ENCODE data around the gene USP43. TPM values are rescaled to one million over a fixed set of nuclear protein-coding genes. Genes with fewer than 3 reads are reported as not detected.

Gene USP43
- total and polyA plus RNA-seq, 4 donors: 2.9 to 9.8 (median 4.3) TPM

- H3K4me3 ChIP-seq: no peak overlapping the region
- TF ChIP-seq, protein P1, sequence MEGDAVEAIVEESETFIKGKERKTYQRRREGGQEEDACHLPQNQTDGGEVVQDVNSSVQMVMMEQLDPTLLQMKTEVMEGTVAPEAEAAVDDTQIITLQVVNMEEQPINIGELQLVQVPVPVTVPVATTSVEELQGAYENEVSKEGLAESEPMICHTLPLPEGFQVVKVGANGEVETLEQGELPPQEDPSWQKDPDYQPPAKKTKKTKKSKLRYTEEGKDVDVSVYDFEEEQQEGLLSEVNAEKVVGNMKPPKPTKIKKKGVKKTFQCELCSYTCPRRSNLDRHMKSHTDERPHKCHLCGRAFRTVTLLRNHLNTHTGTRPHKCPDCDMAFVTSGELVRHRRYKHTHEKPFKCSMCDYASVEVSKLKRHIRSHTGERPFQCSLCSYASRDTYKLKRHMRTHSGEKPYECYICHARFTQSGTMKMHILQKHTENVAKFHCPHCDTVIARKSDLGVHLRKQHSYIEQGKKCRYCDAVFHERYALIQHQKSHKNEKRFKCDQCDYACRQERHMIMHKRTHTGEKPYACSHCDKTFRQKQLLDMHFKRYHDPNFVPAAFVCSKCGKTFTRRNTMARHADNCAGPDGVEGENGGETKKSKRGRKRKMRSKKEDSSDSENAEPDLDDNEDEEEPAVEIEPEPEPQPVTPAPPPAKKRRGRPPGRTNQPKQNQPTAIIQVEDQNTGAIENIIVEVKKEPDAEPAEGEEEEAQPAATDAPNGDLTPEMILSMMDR (IDR thresholded peaks at IDR 0.05; ENCODE audit: control extremely low read depth, extremely low read depth): no peak
- H3K27me3 ChIP-seq (ENCODE audit: control insufficient read depth in 3 of 3, insufficient read depth in 3 of 3, low read length in 2 of 3): peaks cover 0 to 8% (median 2%) of the 10 kb centered on the region in 3 donors
- WGBS, 2 donors: 82 to 88% methylated on average over 15 of the region's 15 CpGs
- H3K36me3 ChIP-seq (ENCODE audit: control insufficient read depth in 4 of 4, insufficient read depth in 4 of 4, low read length in 4 of 4): no peaks in the 10 kb centered on the region
- no peak overlapping the region for H3K9ac ChIP-seq (ENCODE audit: insufficient read depth in 1 of 2, low read length in 2 of 2)
- no peak overlapping the region for H3K27ac ChIP-seq (ENCODE audit: low read depth in 1 of 2, low read length in 1 of 2)
- no peaks in the 10 kb centered on the region for H3K4me1 ChIP-seq (ENCODE audit: control insufficient read depth in 5 of 5, insufficient read depth in 5 of 5, low read length in 5 of 5)
- no peak for DNase-seq
- no peak for ATAC-seq (ENCODE audit: insufficient read depth, low FRiP score)
- H3K9me3 ChIP-seq (ENCODE audit: control insufficient read depth in 4 of 4, insufficient read depth in 3 of 4, low read length in 3 of 4): no peaks in the 10 kb centered on the region
These were observed 123.8 kb downstream of the USP43 start for GRCh38 chr17:9769036-9769695.

DNA sequence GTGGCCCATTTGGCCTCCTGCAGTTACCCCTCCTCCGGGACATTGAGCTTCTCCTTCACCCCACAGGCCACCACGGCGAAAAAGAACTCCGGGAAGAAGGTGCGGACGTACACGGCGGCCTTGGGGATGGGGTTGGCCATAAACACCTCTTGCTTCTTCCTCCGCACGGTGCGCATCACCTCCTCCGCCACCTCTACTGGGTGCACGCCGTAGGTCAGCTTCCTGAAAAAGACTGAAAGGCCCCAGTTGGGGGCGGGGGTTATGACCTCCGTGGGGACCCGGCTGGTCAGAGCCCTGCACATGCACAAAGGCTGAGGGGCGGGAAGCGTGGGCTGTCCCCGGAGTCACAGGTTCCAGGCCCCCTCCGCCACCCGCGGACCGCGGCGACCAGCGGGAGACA lies 126.1 kb downstream of the USP43 start:
- Histone ChIP-seq H3K4me3 (no peak overlapping the region), H3K36me3 (ENCODE audit: control insufficient read depth in 4 of 4, insufficient read depth in 4 of 4, low read length in 4 of 4) (no peaks in the 10 kb centered on the region), H3K27me3 (ENCODE audit: control insufficient read depth in 3 of 3, insufficient read depth in 3 of 3, low read length in 2 of 3) (peaks cover 0 to 2% (median 2%) of the 10 kb centered on the region in 3 donors), H3K27ac (ENCODE audit: low read depth in 1 of 2, low read length in 1 of 2) (no peak overlapping the region), H3K4me1 (ENCODE audit: control insufficient read depth in 5 of 5, insufficient read depth in 5 of 5, low read length in 5 of 5) (no peaks in the 10 kb centered on the region), H3K9me3 (ENCODE audit: control insufficient read depth in 4 of 4, insufficient read depth in 3 of 4, low read length in 3 of 4) (peaks cover 0 to 6% (median 0%) of the 10 kb centered on the region in 4 donors), H3K9ac (ENCODE audit: insufficient read depth in 1 of 2, low read length in 2 of 2) (no peak overlapping the region)
- WGBS, 2 donors: 93% methylated on average over 27 of the region's 27 CpGs
- DNase-seq: no peak
- TF ChIP-seq, protein P1 (IDR thresholded peaks at IDR 0.05; ENCODE audit: control extremely low read depth, extremely low read depth): no peak
- ATAC-seq (ENCODE audit: insufficient read depth, low FRiP score): no peak

DNA sequence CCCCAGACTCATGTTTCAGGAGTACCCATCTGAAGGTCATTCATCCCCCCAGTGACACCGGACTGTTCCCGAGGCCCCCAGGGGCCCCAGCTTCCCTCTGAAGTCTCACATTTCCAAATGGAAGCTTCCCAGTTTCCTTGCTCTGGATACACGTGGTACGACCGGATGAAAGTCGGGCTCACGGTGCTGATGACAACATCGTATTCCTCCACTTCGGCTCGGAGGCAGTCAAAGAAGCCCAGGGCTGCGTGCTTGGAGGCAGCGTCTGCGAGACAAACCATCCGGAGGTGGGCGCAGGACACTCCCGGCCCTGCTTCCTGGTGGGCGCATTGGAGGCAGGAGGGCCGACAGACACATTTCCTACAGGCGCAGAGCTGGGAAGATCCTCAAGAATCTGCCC lies 127.3 kb downstream of the USP43 start:
- Histone ChIP-seq H3K4me1 (ENCODE audit: control insufficient read depth in 5 of 5, insufficient read depth in 5 of 5, low read length in 5 of 5) (no peaks in the 10 kb centered on the region), H3K27me3 (ENCODE audit: control insufficient read depth in 3 of 3, insufficient read depth in 3 of 3, low read length in 2 of 3) (no peaks in the 10 kb centered on the region), H3K9ac (ENCODE audit: insufficient read depth in 1 of 2, low read length in 2 of 2) (no peak overlapping the region), H3K9me3 (ENCODE audit: control insufficient read depth in 4 of 4, insufficient read depth in 3 of 4, low read length in 3 of 4) (peaks cover 0 to 9% (median 0%) of the 10 kb centered on the region in 4 donors), H3K27ac (ENCODE audit: low read depth in 1 of 2, low read length in 1 of 2) (no peak overlapping the region), H3K36me3 (ENCODE audit: control insufficient read depth in 4 of 4, insufficient read depth in 4 of 4, low read length in 4 of 4) (no peaks in the 10 kb centered on the region), H3K4me3 (no peak overlapping the region)
- no peak for ATAC-seq (ENCODE audit: insufficient read depth, low FRiP score)
- TF ChIP-seq, protein P1 (IDR thresholded peaks at IDR 0.05; ENCODE audit: control extremely low read depth, extremely low read depth): no peak
- WGBS, 2 donors: 74 to 81% methylated on average over 19 of the region's 19 CpGs
- DNase-seq: no peak

DNA sequence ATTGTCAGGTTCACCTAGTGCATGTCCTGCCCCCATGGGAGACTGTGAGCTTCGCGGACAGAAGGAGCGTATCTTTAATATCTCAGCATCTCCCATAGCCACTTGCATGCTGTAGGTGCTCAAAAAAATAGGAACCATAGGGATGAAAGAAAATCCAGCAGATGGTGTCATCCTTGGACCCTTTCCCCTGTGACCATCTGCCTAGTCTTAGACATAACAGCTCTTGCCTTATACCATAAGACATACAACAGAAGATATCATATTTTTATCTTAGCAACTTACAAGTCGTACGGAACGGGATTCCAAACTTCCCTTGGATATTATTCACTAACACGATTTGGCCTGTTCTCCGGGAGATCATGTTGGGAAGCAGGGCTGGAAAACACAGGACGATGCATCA lies 131.6 kb downstream of the USP43 start:
- Histone ChIP-seq H3K36me3 (ENCODE audit: control insufficient read depth in 4 of 4, insufficient read depth in 4 of 4, low read length in 4 of 4) (no peaks in the 10 kb centered on the region), H3K4me3 (no peak overlapping the region), H3K27ac (ENCODE audit: low read depth in 1 of 2, low read length in 1 of 2) (no peak overlapping the region), H3K9me3 (ENCODE audit: control insufficient read depth in 4 of 4, insufficient read depth in 3 of 4, low read length in 3 of 4) (peaks cover 0 to 9% (median 0%) of the 10 kb centered on the region in 4 donors), H3K27me3 (ENCODE audit: control insufficient read depth in 3 of 3, insufficient read depth in 3 of 3, low read length in 2 of 3) (peaks cover 0 to 2% (median 0%) of the 10 kb centered on the region in 3 donors), H3K9ac (ENCODE audit: insufficient read depth in 1 of 2, low read length in 2 of 2) (no peak overlapping the region), H3K4me1 (ENCODE audit: control insufficient read depth in 5 of 5, insufficient read depth in 5 of 5, low read length in 5 of 5) (no peaks in the 10 kb centered on the region)
- no peak for DNase-seq
- TF ChIP-seq, protein P1 (IDR thresholded peaks at IDR 0.05; ENCODE audit: control extremely low read depth, extremely low read depth): no peak
- ATAC-seq (ENCODE audit: insufficient read depth, low FRiP score): no peak
- 91 to 96% methylated on average over 9 of the region's 9 CpGs for WGBS, 2 donors

Measured in lung (tissue), 12 donors.